Activated CD4-positive, alpha-beta T cell treated with anti-CD3 and anti-CD28 coated beads for 4 hours (primary cell): ENCODE data around the gene ARL13B.
A peak's percentile ranks its signal among the peaks of the same experiment; 100 is the strongest.
"Not testable (repeated sequence)": the region's sequence is repeated elsewhere in the genome, so short reads cannot be mapped to it uniquely, and the experiment has no call there.

Experiments used
- DNase-seq, 2 donors: peaks; one replicate each; pipeline ENCODE4 v3.0.0-alpha.2; 2020

ARL13B gene

DNA sequence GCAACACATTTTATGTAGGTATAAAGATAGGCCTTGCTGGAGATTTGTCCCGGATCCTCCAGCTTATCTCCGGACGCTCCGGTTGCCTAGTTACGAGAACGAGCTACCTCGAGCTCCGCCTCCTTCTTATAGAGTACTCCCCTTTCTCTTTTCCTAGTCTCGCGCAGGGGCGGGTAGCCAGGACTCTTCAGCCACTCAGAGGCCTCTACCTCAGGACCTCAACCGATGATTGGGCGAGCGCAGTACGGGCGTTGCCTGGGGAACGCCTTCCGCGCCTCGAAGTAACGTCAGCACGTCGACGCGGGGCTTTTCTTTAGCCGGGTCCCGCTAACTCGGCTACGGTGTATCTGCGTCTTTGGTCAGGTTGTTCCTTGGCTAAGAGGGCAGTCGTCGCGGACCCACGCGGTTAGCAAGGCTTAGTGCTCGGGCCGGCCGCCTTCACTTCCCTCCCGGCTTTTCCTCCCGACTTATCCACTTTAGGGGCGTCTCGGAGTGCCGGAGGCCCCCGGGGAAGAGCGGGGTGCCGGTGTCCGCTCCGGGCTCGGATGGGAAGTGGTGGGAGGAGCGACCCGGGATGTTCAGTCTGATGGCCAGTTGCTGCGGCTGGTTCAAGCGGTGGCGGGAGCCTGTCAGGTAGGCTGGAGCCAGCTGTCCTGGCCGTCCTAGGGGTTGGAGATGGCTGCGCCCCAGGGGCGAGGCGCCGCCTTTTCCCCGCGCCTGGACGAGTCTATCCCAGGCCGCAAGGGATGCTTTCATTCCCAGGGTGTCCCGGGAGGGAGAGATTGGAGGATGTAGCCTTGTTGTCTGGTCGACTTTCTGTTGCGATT lies at the start of gene ARL13B:
TSS of gene ARL13B (plus strand) at position 306 of the 827 bp plus-strand sequence. CDS start at position 575, 269 bp downstream.
- DNase-seq: peak; percentile 92

DNA sequence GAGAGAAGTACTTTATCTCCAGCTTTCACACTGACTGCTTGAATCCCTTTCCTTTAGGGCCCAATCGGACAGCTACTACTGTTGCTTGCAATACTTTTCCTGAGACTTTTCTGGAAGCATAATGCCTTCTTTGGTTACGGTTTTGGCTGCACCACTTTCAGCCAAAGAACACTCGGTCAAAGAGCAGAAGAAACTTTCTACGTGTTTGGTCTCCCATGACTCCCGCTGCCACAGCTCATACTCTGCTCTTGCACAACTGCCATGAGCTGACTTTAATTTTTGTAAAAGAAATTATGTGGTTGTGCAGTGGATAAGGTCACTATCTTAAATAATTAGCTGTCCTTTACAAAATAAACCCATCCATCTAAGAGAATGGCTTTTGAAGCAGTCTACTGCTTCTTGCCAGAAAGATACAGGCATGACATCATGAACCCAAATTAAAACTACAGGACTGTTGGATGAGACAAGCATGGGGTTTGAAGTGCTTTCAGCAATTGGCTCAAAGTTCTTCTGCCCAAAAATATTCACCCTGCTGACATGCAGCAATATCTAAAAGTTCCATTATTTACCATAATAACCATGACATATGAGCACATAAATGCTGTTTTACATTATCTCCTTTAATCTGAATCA lies 48.2 kb upstream of the ARL13B start:
- no peak for DNase-seq

DNA sequence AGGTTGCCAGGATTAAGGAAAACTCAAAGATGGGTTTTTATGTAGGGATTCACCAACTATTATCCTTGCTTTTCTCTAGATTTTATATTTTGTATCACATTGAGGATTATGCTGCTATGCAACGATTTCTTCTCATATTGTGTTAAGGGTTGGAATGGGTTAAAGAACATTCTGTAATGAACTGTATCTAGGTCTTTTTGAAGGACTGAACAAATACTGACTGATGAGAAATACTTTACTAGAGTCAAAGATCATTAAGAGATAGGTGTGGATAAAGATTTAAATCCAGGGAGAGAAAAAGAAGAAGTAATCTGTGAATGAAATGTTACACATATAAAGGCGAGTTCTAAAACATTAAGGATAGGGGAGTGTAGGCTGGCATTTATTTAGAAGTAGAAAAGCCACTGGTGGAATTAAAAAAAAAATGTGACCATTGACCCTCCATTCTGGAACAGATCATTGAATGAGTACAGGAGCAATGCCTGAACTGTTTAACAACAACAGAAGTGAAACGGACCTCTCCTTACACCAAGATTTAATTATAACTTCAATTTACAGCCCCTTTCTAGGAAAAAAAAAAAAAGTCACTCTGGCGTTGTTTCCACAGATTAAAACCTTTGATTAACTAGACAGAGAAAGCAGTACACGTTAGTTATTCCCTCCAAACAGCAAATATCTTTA lies 45.4 kb upstream of the ARL13B start:
- DNase-seq: no peak

DNA sequence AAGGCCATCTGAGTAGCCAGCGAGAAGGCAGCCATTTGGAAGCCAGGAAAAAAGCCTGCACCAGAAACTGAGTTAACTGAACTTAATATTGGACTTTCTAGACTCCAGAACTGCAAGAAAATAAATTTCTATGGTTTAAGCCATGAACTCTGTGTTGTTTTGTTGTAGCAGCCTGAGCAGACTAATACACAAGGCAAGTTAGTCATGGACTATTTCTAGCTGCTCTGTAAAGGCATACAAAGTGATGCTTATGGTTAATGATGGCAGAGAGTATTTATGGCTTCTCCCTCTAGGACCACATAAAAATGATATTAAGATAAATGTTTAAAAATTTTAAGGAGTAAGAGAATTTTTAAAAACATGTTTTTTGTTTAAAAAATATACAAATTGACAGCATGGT lies 43.4 kb upstream of the ARL13B start:
- DNase-seq: no peak

DNA sequence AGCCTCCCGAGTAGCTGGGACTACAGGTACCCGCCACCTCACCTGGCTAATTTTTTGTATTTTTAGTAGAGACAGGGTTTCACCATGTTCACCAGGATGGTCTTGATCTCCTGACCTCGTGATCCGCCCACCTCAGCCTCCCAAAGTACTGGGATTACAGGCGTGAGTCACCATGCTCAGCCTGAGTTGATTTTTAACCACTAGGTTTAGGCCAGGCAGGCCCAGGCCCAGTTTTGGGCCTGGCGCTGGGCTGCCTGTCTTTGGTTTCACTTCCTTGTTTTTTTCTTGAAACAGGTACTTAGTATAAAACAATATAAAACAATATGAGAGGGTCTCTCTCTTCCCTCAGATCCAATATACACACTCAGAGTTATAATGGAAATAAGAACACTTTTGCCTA lies 42.5 kb upstream of the ARL13B start:
- DNase-seq: not testable (repeated sequence)

DNA sequence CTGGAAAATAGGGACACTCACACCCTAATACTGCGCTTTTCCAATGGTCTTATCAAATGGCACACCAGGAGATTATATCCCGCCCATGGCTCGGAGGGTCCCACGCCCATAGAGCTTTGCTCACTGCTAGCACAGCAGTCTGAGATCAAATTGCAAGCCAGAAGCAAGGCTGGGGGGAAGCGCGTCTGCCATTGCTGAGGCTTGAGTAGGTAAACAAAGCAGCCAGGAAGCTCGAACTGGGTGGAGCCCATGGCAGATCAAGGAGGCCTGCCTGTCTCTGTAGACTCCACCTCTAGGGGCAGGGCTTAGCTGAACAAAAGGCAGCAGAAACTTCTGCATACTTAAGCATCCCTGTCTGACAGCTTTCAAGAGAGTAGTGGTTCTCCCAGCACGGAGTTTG lies 30.0 kb upstream of the ARL13B start:
- not testable (repeated sequence) for DNase-seq

DNA sequence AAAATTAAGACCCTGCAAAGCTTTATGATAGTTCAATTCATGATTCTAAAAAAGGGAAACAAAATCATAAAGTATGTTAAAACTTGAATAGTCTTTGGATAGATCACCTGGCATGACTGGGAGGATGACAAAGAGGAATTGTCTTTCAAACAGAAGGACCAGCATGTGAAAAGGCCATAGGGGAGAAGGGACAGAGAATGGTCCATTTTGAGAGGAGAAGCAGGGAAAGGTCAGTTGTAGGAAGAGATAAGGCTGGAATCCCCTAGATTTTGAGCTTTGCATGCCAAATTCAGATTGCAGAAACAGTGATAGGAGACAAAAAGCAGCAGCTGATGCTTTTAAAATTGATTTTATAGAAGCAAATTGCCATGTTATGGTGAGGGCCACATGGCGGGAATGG lies 18.9 kb upstream of the ARL13B start:
- DNase-seq: no peak

DNA sequence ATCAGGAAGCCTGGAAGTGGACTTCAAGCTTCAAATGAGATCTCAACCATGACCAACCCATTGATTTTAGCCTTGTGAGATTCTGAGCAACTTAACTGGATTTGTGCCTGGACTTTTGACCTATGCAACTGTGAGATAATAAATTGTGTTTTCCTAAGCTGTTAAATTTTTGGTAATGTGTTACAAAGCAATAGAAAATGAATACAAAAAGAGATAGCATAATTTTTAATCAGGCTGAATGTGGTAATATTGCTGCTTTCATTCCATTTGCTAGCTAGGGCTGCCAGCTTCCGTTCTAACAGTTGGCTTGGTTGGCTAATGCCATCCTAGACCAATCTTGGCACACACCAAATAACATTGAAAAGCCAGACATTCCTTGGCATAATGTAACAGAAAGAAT lies 18.5 kb upstream of the ARL13B start:
- DNase-seq: no peak

DNA sequence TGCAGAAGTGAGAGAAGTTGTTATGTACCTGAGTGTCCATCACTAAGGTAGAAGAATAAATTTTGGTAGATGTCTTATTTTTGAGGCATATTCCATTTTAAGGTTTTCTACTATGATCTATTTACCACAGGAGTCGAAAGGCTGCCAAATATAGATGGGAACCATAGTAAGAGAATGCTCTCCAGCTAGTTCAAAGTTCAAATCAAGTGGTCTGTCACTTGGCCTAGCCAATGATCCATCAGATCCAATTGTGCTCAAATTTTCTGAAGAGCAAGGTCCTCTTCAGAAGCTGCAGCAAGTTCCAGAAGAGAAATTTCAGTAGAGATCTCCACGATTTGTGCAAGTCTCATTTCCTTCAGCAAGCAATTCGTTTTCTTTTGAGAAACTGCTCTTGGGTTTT lies 17.2 kb upstream of the ARL13B start:
- DNase-seq: no peak

DNA sequence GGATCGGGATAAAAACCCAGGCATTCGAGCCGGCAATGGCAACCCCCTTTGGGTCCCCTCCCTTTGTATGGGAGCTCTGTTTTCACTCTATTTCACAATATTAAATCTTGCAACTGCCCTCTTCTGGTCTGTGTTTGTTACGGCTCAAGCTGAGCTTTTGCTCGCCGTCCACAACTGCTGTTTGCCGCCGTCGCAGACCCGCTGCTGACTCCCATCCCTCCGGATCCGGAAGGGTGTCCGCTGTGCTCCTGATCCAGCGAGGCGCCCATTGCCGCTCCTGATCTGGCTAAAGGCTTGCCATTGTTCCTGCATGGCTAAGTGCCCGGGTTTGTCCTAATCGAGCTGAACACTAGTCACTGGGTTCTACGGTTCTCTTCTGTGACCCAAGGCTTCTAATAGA lies 14.8 kb upstream of the ARL13B start:
- DNase-seq: not testable (repeated sequence)

DNA sequence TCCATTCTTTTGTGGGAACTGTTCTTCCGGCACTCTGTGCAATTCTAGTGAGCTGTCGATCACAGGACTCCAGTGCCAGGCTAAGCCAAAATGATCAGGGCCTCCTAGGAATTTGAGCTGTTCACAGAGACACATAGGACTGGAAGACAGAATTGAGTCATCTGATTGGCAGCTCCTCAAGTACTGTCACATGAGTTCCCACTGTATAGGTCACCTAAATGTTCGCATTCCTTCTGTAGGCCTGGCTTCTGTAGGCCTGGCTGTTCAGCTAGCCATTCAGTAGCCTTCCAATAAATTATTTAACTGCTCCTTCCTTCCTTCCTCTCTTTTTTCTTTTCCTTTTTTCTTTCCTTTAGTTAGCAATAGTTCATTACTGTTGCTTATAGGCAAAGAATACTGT lies 10.5 kb upstream of the ARL13B start:
- DNase-seq: no peak

DNA sequence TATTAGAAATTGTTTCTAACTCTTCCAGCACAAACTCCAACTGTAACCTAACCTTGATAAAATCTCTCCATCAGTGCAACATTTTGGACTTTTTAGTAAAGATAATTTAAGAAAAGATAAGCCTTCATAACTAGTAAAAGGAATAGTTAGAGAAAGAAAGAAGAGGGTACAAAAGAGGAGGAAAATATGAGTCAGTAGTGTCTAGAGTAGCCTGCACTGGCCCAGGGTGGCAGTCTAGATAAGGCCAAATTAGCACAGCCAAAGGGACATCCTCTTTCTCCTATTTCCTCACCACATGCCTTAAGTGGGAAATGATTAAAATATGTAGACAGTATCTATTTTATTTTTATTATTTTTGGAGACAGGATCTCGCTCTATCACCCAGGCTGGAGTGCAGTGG lies 10.0 kb upstream of the ARL13B start:
- no peak for DNase-seq

DNA sequence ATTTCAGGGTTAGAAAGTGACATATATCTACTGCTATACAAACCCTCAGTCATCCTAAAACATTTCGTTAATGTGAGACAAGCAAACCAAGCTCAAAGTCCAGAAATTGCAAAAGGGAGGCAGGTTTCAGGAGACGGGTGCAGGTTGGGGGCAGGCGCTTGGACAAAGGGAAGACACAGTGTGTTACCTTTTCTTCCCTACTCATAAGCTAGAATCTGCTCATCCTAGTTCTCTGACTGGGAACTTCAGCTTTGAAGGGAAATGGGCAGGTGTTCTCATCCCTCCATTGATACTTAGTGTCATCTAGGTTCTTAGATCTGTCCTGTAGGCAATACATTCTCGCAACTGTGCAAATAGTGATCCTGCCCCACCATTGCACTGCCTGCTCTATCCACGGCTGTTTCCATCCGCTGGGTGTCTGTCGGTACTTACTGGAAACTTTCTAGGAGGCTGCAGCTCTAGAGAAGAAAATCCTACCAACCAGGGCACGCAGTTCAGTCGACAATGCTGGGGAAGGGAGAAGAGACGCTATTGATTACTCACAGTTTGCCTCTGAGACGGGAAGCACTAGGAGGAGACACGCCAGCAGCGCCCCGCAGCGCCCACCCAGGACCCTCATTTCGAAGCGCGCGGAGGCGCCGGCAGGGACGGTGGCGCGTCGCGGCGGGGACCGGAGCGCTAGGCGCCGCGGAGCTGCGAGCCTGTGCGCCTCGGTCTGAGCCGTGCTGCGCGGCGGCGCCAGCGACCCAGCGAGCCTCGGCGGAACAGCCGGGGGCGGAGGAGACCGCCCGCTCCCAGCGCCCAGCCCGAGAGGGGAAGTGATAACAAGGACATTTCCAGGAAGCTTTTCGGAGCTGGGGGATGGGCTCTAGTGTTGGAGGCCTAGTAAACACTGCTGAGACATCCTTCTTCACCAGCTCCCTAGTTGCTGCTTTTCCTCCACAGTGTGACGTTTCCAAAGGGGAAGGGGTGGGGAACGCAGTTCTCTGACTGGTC lies 6.5 kb upstream of the ARL13B start, which contains the start of gene PROS1:
TSS of gene PROS1 (minus strand) at position 766 of the 996 bp plus-strand sequence. CDS start at position 619, 147 bp downstream.
- peak; percentile 15 to 26 for DNase-seq

DNA sequence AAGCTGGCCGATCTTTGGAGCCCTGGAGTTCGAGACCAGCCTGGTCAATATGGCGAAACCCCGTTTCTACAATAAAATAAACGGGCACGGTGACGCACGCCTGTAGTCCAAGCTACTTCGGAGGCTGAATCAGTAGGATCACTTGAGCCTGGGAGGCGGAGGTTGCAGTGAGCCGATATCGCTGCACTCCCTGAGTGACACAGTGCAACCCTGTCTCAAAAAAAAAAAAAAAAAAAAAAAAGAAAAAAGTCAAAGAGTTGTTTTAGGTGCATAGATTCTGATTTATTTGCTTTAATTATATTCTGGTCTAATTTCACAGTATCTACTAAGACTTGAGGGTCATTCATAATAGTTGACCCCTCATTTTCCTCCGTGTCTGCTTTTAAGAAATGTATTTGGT lies 1.7 kb downstream of the ARL13B start:
- DNase-seq: no peak

DNA sequence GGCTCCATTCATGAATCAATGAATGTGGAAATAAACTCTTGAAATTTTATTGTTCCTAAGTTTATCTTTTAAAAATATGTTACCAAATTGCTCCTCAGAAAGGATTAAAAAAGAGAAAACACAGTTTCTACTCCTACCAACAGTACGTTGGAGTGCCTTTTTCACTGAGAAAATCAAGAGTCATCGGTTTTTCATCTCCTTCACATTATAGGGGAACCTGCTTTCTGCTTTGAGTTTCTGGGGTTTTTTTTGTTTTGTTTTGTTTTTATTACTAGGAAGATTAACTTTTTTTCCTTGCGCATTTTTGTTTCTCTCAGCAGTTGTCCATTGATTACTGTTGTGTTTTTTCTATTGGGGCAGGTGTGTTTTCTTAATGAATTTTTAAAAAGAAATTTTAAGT lies 3.5 kb downstream of the ARL13B start:
- no peak for DNase-seq

DNA sequence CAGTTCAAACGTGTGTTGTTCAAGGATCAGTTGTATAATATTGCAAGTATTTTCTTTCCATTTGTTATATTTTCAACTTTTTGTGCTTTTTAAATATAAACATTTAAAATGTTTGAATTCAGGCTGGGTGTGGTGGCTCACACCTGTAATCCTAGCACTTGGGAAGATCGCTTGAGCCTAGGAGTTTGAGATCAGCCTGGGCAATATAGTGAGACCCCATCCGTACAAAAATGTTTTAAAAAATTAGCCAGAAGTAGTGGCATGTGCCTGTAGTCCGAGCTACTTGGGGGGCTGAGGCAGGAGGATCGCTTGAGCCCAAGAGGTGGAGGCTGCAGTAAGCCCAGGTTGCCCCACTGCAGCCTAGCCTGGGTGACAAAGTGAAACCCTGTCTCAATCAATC lies 4.7 kb downstream of the ARL13B start:
- no peak for DNase-seq

DNA sequence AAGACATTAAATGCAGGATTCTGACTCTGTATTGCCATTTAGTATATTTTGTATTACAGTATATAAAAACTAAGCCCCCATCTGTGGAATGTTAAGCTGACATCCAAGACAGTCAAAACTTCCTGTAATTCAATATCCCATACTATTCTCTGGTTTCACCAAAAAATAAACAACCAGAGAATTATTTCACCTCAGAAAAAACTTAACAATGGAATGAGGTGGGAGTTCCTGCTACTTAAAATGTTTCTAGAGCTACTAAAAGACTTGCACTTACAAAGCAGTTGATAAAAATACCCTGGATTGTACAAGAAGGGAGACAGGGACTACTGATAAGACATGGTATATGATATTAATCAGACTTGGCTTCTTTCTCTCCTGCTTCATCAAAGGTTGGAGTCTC lies 8.3 kb downstream of the ARL13B start:
- no peak for DNase-seq

DNA sequence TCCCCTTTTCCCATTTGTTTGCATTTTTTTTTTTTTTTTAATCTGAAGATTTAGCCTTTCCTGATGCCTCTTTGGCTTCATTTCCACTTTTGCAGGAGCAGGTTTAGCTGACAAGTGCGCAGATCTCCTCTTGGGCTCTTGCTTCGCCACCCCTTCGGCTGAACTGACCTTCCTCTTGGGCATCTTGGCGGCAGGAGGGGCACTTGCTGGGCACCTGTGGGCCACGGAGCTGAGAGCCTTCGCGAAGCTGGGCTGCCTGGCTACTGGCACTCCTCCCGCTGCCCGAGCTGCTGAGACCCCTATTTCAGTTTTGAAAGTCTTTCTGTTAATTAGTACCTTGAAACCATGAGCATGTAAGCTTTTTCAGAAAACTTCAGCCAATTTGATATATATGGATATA lies 8.8 kb downstream of the ARL13B start:
- no peak for DNase-seq

DNA sequence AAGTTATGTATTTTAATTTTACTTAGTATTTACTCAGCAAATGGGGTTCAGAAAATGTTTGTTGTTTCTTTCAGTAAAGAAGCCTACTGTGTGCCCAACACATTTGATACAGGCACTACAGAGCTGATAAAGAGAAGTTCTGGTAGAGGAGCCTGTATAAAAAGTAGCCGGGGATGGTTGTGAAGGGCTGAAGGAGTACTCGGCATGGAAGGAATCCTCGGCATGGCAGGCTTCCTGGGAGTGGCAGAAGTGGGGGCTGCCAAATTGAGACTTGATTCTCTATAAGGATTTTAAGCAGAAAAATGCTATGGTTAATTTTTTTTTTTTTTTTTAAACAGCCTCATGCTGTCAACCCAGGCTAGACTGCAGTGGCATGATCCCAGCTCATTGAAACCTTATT lies 9.3 kb downstream of the ARL13B start:
- no peak for DNase-seq

DNA sequence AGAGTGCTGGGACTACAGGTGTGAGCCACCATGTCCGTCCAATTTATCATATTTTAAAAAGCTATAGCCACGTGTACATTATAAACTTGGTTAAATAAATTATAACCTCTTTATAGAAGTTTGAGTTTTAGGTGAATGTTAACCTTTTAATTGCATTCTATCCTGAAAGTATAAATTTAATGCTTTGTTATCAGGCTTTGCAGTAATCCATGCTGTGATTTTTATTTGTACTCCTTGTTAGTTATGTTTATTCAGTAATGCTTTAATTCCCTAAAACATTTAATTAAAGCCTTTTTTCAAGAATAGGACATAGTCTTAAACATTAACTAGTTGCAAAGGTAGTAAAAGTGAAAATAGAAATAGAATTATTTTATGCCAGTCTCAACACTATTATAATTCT lies 11.7 kb downstream of the ARL13B start:
- no peak for DNase-seq

DNA sequence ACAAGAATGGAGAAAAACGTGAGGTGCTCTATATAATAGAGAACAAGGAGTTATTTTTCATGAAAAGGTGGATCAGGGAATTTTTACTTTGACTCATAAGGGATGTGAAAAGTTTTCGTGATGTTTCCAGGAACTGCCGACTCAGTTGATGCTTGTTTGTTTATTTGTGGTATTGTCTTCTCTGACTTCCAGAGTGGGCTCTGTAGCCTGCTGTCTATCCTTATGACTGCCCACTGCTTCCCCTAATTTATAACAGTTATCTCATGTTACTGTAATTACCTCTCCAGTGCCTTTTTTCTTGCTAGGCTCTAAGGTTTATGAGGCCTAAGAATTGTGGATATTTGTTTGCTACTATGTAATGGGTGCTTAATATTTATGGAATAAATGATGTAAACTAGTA lies 12.3 kb downstream of the ARL13B start:
- DNase-seq: no peak

DNA sequence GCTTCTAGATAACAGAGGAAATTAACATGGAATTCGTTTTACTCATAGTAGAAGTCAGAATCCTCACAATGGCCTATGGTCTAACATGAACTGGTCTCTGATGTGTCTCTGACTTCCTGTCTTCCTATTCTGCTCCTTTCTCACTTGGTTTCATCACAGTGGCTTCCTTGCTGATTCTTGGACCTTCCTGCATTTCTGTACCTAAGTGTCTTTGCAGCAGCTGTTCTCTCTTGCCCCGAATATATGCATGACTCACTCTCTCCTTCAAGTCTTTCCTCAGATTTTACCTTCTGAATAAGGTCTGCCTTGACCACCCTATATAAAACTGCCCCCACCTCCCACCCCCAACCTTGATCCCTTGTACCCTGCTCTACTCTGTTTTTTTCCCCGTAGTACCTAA lies 14.1 kb downstream of the ARL13B start:
- DNase-seq: no peak

DNA sequence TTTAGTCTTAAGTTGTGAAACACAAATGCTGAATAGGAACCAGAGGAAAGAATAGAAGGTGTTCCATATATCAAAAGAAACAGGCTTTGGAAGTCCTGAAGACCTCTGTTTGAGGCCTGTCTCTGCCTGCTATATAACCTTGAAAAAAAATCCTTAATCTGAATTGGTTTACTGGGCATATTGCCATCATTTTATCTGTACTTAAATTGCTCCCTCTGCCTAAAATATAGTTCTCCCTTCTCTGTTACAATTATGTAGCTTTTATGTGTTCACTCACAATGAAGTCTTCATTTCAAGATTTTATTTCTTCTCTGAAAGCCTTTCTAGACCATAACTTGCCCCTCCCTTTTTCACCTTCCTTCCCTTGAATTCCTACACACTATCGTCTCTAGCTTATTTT lies 21.2 kb downstream of the ARL13B start:
- DNase-seq: no peak
